ENCODE results near the gene RING1. TPM values are rescaled to one million over a fixed set of nuclear protein-coding genes. Genes with fewer than 3 reads are reported as not detected.

RING1 gene
- total RNA-seq, 1 experiment from 2014 or later, result 18.5 TPM

DNA sequence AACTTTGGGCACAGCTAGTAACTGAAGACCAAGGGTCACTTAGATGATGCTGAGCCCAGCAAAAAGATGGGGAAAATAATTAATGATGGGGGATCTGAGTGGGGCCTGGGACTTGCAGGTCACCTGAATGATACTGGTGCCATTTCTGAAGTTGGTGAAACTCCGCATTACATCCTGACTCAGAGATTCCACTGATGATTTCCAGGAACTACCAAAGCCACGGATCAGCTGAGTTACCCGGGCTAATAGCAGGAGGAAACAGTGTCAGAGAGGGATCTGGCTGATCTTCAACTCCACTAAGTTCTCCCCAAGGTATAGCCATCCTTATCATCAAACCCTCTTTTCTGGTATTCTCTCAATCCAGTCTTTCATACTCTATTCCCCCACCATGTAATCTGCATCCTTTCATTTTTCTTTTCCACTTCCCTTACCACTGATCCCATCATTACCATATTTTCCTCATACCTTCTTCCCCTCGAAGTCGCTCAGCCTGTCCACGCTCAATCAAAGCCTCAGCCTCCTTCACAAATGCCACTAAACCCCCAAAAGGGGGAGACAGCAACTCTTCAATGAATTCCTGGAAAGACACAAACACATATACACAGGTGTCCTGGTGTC lies 43.2 kb downstream of the RING1 start:
- H3K4me3 ChIP-seq (ENCODE audit: insufficient read depth, low read depth, low read length), result no peak overlapping the region
- no peaks in the 10 kb centered on the region; the same call in 1 of the 2 replicates for H3K36me3 ChIP-seq (replicated peaks; ENCODE audit: control insufficient read depth, insufficient read depth, low read length)
- H3K27me3 ChIP-seq (ENCODE audit: control insufficient read depth, insufficient read depth, low read length), result peaks cover 20% of the 10 kb centered on the region
- no peak for DNase-seq

DNA sequence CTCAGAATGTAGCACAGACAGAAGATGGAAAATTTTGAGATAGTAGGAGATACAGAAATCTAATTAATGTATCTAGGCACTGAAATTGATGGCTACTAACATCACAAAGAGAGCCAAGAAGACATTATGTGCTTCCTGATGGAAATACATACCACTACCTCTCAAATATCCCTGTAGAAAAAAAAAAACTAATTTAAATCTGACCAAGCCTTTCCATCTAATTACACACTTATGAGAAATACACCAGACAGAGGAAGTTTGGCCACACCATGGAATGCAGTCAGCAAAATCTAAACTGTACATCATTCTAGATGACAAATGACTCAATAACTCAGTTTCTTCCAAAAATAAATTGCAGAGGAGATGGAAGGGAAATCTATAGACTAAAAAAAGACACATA lies 44.5 kb downstream of the RING1 start:
- Histone ChIP-seq H3K27me3 (ENCODE audit: control insufficient read depth, insufficient read depth, low read length) (peaks cover 8% of the 10 kb centered on the region), H3K36me3 (replicated peaks; ENCODE audit: control insufficient read depth, insufficient read depth, low read length) (no peaks in the 10 kb centered on the region; the same call in 1 of the 2 replicates), H3K4me3 (ENCODE audit: insufficient read depth, low read depth, low read length) (no peak overlapping the region)
- no peak for DNase-seq

DNA sequence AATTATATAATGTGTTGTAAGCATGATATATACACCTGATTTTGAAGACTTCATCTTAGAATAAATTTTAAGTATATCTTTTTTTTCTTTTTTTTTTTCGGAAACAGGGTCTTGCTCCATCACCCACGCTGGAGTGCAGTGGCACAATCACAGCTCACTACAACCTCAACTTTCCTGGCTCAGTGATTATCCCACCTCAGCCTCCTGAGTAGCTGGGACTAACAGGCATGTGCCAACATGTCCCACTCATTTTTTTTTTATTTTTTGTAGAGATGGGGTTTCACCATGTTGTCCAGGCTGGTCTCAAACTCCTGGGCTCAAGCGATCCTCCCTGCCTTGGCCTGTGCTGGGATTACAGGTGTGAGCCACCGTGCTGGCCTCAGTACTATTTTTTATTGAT lies 46.3 kb downstream of the RING1 start:
- no peak for DNase-seq
- Histone ChIP-seq H3K4me3 (ENCODE audit: insufficient read depth, low read depth, low read length) (no peak overlapping the region), H3K36me3 (replicated peaks; ENCODE audit: control insufficient read depth, insufficient read depth, low read length) (no peaks in the 10 kb centered on the region; the same call in 1 of the 2 replicates), H3K27me3 (ENCODE audit: control insufficient read depth, insufficient read depth, low read length) (no peaks in the 10 kb centered on the region)

DNA sequence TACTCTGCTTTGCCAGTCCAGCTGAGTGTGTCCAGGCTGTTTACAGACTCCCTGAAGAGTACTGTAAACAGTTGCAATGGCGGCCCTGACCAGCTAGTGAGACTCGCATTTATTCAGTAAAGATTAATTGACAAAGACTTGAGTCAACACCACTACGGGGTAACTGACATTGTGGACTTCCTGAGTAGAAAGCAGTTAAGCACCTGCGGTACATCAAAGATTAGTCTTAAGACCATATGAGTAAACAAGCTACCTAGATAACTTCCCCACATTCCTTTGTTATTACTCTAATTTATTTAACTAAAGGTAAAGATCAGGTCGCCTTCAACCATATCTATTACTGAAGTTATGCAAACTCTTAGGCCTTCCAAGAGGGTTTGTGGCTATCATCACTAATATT lies 50.7 kb downstream of the RING1 start:
- Histone ChIP-seq H3K27me3 (ENCODE audit: control insufficient read depth, insufficient read depth, low read length) (no peaks in the 10 kb centered on the region), H3K36me3 (replicated peaks; ENCODE audit: control insufficient read depth, insufficient read depth, low read length) (peaks cover 9% of the 10 kb centered on the region), H3K4me3 (ENCODE audit: insufficient read depth, low read depth, low read length) (no peak overlapping the region)
- no peak for DNase-seq

Other genes with a start within 250 kb of the RING1 start
- gene BRD2, start 239.9 kb upstream of the RING1 start, total RNA-seq (2014; rRNA removed; shearing (Covaris generic)), result 121 and 182 TPM in 2 replicates
- 2.3 and 6.1 TPM in 2 replicates for gene HLA-DOA, start 198.9 kb upstream of the RING1 start, total RNA-seq (2014; rRNA removed; shearing (Covaris generic))
- gene HLA-DPA1, start 134.9 kb upstream of the RING1 start, total RNA-seq (2014; rRNA removed; shearing (Covaris generic)), result 3.6 and 4.9 TPM in 2 replicates
- gene HLA-DPB1, start 132.5 kb upstream of the RING1 start, total RNA-seq (2014; rRNA removed; shearing (Covaris generic)), result 27.6 and 29.3 TPM in 2 replicates
- 0.48 and 0.67 TPM in 2 replicates for gene COL11A2, start 16.0 kb upstream of the RING1 start, total RNA-seq (2014; rRNA removed; shearing (Covaris generic))
- 16.7 and 18.1 TPM in 2 replicates for gene RXRB, start 7.8 kb upstream of the RING1 start, total RNA-seq (2014; rRNA removed; shearing (Covaris generic))
- 96.3 and 115 TPM in 2 replicates for gene SLC39A7, start 7.6 kb upstream of the RING1 start, total RNA-seq (2014; rRNA removed; shearing (Covaris generic))
- 14.7 and 16.0 TPM in 2 replicates for gene HSD17B8, start 3.8 kb upstream of the RING1 start, total RNA-seq (2014; rRNA removed; shearing (Covaris generic))
- gene VPS52, start 63.4 kb downstream of the RING1 start, total RNA-seq (2014; rRNA removed; shearing (Covaris generic)), result 54.1 and 57.8 TPM in 2 replicates
- gene RPS18, start 63.6 kb downstream of the RING1 start, total RNA-seq (2014; rRNA removed; shearing (Covaris generic)), result 3,561 and 4,135 TPM in 2 replicates
- gene B3GALT4, start 68.6 kb downstream of the RING1 start, total RNA-seq (2014; rRNA removed; shearing (Covaris generic)), result 5.6 and 8.3 TPM in 2 replicates
- 72.0 and 96.6 TPM in 2 replicates for gene WDR46, start 80.7 kb downstream of the RING1 start, total RNA-seq (2014; rRNA removed; shearing (Covaris generic))
- 87.9 and 90.2 TPM in 2 replicates for gene PFDN6, start 81.1 kb downstream of the RING1 start, total RNA-seq (2014; rRNA removed; shearing (Covaris generic))
- gene RGL2, start 90.4 kb downstream of the RING1 start, total RNA-seq (2014; rRNA removed; shearing (Covaris generic)), result 43.4 and 53.3 TPM in 2 replicates
- gene TAPBP, start 105.6 kb downstream of the RING1 start, total RNA-seq (2014; rRNA removed; shearing (Covaris generic)), result 27.9 and 30.6 TPM in 2 replicates
- gene ZBTB22, start 109.2 kb downstream of the RING1 start, total RNA-seq (2014; rRNA removed; shearing (Covaris generic)), result 11.6 and 14.9 TPM in 2 replicates
- gene DAXX, start 114.5 kb downstream of the RING1 start, total RNA-seq (2014; rRNA removed; shearing (Covaris generic)), result 79.8 and 91.2 TPM in 2 replicates
- gene KIFC1, start 183.3 kb downstream of the RING1 start, total RNA-seq (2014; rRNA removed; shearing (Covaris generic)), result 101 and 113 TPM in 2 replicates
- gene PHF1, start 202.5 kb downstream of the RING1 start, total RNA-seq (2014; rRNA removed; shearing (Covaris generic)), result 38.3 and 41.9 TPM in 2 replicates
- gene CUTA, start 209.6 kb downstream of the RING1 start, total RNA-seq (2014; rRNA removed; shearing (Covaris generic)), result 168 and 188 TPM in 2 replicates
- 8.3 and 13.4 TPM in 2 replicates for gene SYNGAP1, start 211.6 kb downstream of the RING1 start, total RNA-seq (2014; rRNA removed; shearing (Covaris generic))
- gene ZBTB9, start 246.1 kb downstream of the RING1 start, total RNA-seq (2014; rRNA removed; shearing (Covaris generic)), result 15.5 and 16.4 TPM in 2 replicates

Data from H7 (cell line).